ENCODE data around the gene CHD1L.
"Not testable (repeated sequence)": the region's sequence is repeated elsewhere in the genome, so short reads cannot be mapped to it uniquely, and the experiment has no call there.

Gene CHD1L

GRCh38 chr1:147238925-147239820, 3.3 kb upstream of the CHD1L start:
- H3K4me3 ChIP-seq (ENCODE audit: control insufficient read depth, low read depth, low read length) = no peak overlapping the region
- DNase-seq (ENCODE audit: low read depth) = no peak
- no peak for TF ChIP-seq CTCF (IDR thresholded peaks at IDR 0.05; ENCODE audit: control insufficient read depth, insufficient read depth, low read depth, low read length, missing control alignments)

DNA sequence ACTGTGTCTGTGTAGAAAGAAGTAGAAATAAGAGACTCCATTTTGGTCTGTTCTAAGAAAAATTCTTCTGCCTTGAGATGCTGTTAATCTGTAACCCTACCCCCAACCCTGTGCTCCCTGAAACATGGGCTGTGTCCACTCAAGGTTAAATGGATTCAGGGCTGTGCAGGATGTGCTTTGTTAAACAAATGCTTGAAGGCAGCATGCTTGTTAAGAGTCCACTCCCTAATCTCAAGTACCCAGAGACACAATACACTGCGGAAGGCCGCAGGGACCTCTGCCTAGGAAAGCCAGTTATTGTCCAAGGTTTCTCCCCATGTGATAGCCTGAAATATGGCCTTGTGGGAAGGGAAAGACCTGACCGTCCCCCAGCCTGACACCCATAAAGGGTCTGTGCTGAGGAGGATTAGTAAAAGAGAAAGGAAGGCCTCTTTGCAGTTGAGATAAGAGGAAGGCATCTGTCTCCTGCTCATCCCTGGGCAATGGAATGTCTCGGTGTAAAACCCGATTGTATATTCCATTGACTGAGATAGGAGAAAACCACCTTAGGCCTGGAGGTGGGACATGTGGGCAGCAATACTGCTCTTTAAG, 2.3 kb upstream of the CHD1L start:
- H3K4me3 ChIP-seq (ENCODE audit: control insufficient read depth, low read depth, low read length); DNase-seq (ENCODE audit: low read depth): not testable (repeated sequence)

DNA sequence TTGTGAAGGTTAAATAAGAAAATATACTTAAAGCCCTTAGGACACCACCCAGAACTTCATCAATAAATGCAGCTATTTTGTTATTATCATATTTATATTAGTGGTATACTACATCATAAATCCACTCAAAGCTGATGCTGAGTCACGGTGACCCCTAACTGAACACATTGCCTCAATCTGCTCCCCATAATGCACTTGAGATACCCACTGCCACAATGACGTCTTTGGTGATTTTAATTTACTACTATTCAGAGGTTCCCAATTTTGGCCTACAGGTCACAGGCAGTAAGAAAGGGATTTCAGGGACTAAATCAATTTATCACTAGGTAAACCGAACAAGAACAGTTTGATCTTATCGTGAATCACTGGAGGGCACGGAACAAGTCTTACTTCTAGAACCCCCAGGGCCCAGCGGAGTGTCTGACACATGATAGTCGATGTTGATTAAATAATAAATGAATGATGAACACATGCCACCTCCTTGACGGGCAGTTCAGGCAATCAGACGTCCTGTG, 493 bp upstream of the CHD1L start:
- peak overlapping the region; percentile 28 for H3K4me3 ChIP-seq (ENCODE audit: control insufficient read depth, low read depth, low read length)

DNA sequence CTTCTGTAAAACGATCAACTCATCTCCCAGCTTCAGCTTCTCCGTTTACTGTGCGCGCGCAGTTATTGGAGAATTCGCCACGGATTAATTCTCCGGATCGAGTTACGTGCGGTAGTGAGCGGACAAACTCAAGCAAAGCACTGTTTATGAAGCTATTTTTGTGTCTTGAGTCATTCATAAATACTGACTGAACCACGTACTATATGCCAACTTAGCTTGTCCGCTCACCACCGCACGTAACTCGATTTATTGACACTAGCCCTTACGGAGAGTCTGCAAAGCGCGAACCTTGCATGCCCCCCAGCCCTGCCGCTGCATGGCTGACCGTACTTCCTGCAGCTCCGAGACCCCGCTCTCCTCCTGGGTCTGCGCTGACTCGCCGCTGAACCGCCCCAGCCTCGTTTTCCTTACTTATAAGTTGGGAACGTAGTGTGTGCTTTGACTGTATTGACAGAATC, 773 bp downstream of the CHD1L start:
- DNase-seq (ENCODE audit: low read depth) = no peak
- TF ChIP-seq CTCF (IDR thresholded peaks at IDR 0.05; ENCODE audit: control insufficient read depth, insufficient read depth, low read depth, low read length, missing control alignments) = no peak

More for the DNA sequence above, 493 bp upstream of the CHD1L start:
- no peak for DNase-seq (ENCODE audit: low read depth)
- no peak for TF ChIP-seq CTCF (IDR thresholded peaks at IDR 0.05; ENCODE audit: control insufficient read depth, insufficient read depth, low read depth, low read length, missing control alignments)

GRCh38 chr1:147243841-147244240, 1.4 kb downstream of the CHD1L start:
- TF ChIP-seq CTCF (IDR thresholded peaks at IDR 0.05; ENCODE audit: control insufficient read depth, insufficient read depth, low read depth, low read length, missing control alignments) = no peak
- no peak for DNase-seq (ENCODE audit: low read depth)
- H3K4me3 ChIP-seq (ENCODE audit: control insufficient read depth, low read depth, low read length) = peak overlapping the region; percentile 75

More for the DNA sequence above, 773 bp downstream of the CHD1L start:
- peak overlapping the region; percentile 75 for H3K4me3 ChIP-seq (ENCODE audit: control insufficient read depth, low read depth, low read length)

GRCh38 chr1:147245129-147245528, 2.6 kb downstream of the CHD1L start:
- no peak overlapping the region for H3K4me3 ChIP-seq (ENCODE audit: control insufficient read depth, low read depth, low read length)
- DNase-seq (ENCODE audit: low read depth) = no peak
- TF ChIP-seq CTCF (IDR thresholded peaks at IDR 0.05; ENCODE audit: control insufficient read depth, insufficient read depth, low read depth, low read length, missing control alignments) = no peak

DNA sequence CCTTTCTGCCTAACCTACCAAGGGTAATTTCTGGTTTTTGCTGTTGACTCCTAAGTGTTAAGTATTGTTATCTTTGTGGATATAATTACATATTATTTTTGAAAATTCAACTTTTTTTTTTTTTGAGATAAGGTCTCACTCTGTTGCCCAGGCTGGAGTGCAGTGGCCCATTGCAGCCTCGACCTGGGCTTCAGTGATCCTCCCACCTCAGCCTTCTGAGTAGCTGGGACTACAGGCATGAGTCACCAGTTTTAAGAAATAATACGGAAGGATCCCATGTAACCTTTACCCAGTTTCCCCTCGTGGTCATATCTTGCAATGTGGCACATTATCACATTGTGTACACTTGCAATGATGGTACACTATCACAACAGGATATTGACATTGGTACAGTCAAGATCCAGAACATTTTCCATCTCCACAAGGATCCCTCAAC, 3.1 kb downstream of the CHD1L start:
- no peak for TF ChIP-seq CTCF (IDR thresholded peaks at IDR 0.05; ENCODE audit: control insufficient read depth, insufficient read depth, low read depth, low read length, missing control alignments)
- DNase-seq (ENCODE audit: low read depth) = no peak
- H3K4me3 ChIP-seq (ENCODE audit: control insufficient read depth, low read depth, low read length) = no peak overlapping the region
